Fibroblast of skin of back (primary cell): ENCODE results near the gene PDIA2.

Experiments
- DNase-seq: peaks from one replicate; pipeline ENCODE4 v3.0.0-alpha.2; 2013

Gene PDIA2

DNA sequence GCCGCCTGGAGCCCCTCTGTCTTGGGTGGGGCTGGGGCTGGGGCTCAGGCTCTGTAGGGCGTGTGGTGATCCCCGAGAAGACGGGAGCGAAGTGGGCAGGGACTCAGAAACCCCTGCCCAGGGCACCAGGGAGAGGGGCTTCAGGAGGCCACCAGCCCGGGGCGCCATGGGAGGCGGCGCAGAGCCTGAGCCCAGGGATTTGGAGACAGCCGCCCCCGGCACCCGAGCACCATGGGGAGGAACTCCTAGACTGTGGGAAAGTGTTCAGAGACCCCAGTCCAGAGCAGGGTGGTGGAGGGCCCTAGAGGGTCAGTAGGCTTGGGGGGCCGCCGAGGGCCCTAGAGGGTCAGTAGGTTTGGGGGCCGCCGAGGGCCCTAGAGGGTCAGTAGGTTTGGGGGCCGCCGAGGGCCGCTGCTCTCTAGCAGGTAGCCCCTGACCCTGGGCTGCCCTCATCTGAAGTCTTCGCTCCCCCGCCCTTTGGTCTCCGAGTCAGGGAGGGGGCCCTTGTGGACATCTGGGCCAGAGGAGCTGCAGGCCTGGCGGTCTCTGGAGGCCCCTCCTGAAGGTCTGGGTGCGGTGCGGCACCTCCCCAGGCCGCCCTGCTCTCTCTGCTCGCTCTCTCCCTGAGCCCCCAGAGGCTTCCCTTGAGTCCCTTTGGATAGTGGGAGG, 1.8 kb upstream of the PDIA2 start:
- DNase-seq = no peak

DNA sequence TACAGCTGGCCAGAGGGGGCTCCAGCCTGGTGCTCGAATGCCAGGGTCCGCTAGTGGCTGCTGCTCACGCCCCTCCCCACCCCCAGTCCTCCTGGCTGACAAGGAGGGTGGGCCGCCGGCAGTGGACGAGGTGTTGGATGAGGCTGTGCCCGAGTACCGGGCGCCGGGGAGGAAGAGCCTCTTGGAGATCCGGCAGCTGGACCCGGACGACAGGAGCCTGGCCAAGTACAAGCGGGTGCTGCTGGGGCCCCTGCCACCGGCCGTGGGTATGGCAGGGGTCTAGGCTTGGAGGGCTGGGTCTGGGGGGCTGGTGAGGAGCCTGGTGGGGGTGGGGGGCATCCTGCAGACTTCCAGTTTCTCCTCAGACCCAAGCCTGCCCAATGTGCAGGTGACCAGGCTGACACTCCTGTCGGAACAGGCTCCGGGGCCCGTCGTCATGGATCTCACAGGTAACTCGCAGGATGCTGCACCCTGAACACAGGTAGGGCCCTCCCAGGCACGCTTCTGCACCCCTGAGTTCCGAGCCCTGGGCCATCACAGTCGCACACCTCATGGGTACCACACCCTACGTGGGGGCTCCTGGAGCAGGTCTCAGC, 1.2 kb upstream of the PDIA2 start:
- no peak for DNase-seq

DNA sequence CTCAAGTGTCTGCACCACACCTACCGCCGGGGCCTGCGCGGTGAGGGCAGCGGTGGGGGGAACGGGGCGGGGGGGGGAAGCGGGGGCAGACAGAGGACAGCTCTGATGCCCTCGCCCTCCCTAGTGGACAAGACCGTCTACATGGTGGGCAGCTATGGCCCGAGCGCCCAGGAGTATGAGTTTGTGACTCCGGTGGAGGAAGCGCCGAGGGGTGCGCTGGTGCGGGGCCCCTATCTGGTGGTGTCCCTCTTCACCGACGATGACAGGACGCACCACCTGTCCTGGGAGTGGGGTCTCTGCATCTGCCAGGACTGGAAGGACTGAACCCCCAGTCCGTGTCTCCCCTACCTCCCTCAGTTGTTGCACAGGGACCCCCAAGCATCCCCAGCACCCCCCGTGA, 473 bp upstream of the PDIA2 start:
- no peak for DNase-seq

DNA sequence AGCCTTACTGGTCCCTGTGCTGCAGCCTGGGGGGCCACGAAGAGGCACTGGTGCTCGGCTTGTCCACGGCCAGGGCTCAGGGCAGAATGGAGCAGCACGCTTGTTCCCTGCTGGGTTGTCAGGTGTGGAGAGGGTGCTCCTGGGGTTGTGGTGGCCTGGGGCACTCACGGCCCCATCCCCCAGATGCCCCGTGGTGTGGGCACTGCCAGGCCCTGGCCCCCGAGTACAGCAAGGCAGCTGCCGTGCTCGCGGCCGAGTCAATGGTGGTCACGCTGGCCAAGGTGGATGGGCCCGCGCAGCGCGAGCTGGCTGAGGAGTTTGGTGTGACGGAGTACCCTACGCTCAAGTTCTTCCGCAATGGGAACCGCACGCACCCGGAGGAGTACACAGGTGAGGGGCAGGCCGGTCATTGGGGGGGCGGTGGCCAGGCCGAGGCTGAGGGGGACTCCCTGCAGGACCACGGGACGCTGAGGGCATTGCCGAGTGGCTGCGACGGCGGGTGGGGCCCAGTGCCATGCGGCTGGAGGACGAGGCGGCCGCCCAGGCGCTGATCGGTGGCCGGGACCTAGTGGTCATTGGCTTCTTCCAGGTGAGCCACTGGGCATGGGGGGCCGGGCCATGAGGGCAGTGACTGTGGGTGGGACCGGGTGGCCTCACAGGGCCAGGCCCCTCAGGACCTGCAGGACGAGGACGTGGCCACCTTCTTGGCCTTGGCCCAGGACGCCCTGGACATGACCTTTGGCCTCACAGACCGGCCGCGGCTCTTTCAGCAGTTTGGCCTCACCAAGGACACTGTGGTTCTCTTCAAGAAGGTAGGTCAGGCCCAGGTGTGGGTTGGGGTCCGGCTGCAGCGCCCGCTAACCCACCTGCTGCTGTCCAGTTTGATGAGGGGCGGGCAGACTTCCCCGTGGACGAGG, 1.5 kb downstream of the PDIA2 start:
- DNase-seq = no peak

DNA sequence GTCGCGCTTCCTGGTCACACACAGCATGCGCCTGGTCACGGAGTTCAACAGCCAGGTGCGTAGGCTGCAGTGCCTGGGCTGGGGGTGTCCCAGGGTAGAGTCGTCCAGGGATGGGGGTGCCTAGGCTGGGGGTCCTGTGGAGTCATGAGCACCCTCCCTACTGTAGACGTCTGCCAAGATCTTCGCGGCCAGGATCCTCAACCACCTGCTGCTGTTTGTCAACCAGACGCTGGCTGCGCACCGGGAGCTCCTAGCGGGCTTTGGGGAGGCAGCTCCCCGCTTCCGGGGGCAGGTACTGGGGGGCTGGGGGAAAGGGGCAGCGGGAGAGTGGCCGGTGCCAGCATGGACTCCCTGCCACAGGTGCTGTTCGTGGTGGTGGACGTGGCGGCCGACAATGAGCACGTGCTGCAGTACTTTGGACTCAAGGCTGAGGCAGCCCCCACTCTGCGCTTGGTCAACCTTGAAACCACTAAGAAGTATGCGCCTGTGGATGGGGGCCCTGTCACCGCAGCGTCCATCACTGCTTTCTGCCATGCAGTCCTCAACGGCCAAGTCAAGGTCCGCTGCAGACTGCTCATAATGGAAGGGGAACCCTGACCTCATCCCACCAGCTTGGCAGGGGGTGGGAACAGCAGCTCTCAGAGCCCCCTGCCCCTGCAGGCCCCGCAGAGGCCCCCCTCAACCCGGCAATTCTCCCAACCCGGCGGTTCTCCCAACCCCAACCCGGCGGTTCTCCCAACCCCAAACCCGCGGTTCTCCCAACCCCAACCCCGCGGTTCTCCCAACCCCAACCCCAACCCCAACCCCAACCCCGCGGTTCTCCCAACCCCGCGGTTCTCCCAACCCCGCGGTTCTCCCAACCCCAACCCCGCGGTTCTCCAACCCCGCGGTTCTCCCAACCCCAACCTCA, 2.4 kb downstream of the PDIA2 start:
- DNase-seq = no peak

- DNase-seq = no peak
Measured at GRCh38 chr16:286491-287297, 3.7 kb downstream of the PDIA2 start.

- no peak for DNase-seq
Measured at GRCh38 chr16:287298-287811, 4.4 kb downstream of the PDIA2 start.

GRCh38 chr16:287981-288920, 5.3 kb downstream of the PDIA2 start:
- DNase-seq = no peak

DNA sequence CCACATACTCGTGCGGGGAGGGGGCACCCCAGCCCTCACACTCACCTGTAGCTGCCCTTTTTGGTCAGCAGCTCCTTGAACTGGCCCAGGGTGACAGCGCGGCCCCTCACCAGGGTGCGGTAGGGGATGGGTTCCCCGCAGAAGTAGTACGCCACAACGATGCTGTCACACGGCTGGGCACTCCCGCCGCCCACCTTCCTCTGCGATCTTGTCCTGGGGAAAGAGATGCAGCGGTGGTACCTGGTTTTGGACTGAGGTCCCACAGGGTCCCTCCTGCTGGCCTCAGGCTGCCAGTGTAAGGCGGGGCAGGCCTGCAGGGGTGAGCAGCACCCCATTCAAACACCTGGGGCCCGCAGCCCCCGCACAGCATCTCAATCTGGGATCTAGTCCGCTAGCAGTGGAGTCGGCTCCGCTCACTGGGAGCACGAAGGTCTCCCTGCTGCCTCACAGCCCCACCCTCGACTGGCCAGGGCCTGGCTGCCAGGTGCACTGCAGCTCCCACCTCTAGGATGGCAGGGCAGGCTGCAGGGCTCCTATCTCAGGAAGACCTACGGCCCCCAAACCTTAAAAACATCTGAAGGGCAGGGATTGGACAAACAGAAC, 6.5 kb downstream of the PDIA2 start:
- DNase-seq = no peak

DNA sequence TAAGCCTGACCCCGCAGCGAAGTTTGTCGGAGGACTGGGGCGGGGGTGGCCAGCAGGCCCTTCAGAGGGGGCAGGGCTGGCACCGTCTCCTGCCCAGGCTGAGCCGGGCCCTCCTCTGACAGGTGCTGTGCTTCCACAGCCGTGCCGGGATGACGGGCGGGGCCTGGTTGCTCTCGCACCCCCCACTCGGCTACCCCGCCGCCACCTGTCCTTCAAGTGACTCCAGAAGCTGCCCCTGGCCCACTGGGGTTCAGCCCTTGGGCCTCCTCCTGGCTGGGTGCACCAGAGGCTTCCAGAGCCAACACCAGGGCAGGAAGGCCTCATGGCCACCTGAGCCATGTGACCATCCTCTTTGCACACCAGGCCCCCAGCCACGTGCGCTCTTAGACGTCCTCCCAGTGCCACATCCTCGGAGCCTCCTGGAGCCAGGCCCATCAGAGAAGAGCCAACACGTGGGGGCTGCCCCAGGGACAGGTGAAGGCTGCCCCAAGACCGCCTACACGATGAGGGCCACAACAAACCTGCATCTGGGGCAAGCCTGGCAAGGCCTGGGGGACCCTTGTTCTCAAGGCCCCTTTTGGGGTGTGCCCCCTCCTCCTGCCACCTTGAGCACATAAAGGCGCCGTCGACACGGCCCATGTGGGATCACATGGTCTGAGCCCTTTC, 7.2 kb downstream of the PDIA2 start:
- no peak for DNase-seq

DNA sequence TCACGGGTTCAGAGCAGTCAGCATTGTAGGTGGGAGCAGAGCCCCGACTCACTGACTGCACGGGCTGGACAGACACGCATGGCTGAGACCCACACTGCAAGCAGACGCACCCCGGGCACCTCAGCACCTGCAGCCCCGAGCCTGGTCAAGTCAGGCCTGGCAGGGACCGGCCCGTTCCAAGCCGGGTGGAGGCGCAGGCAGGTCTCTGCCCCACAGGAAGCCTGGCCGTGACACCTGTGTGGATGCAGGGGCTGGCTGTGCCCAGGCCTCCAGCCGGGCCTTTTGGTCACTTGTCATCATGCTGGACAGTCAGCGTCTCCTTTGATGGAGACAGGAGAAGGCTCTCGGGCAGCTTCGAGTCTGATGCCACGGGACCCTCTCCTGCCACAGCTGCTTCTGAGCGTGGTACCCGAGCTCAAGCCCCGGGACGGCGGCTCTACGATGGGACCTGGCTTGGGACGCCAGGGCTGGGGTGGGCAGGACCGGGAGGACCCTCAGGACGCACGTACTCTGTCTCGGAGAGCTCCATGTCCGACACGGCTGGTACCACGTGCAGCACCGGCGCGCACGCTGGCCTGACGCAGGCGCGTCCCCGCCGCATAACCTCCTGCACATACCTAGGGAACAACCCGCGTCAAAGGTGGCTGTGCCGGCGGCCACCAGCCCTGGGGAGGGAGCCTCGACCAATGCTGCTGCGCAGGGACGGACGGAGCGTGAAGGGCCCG, 7.9 kb downstream of the PDIA2 start:
- no peak for DNase-seq

DNA sequence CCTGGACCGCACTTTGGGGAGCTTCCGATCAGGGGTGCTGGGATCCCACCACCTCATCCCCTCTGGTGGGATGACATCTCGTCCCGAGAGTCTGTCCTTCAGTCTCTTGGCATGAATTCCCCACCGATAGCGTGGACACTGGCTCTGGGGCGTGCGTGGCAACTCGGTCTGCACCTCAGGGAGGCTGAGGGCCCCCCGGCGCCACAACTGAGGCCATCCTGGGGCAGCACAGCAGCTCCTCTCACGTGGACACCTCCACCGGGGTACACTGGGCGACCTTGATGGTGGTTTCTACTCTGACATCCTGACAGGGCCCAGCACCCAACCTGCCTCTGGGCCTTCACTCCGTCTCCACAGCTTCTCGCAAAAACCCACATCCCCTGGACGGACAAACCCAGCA, 8.6 kb downstream of the PDIA2 start:
- no peak for DNase-seq

GRCh38 chr16:293043-293775, 10.2 kb downstream of the PDIA2 start:
- DNase-seq = no peak

- no peak for DNase-seq
Measured at GRCh38 chr16:296276-296675, 13.3 kb downstream of the PDIA2 start.

DNA sequence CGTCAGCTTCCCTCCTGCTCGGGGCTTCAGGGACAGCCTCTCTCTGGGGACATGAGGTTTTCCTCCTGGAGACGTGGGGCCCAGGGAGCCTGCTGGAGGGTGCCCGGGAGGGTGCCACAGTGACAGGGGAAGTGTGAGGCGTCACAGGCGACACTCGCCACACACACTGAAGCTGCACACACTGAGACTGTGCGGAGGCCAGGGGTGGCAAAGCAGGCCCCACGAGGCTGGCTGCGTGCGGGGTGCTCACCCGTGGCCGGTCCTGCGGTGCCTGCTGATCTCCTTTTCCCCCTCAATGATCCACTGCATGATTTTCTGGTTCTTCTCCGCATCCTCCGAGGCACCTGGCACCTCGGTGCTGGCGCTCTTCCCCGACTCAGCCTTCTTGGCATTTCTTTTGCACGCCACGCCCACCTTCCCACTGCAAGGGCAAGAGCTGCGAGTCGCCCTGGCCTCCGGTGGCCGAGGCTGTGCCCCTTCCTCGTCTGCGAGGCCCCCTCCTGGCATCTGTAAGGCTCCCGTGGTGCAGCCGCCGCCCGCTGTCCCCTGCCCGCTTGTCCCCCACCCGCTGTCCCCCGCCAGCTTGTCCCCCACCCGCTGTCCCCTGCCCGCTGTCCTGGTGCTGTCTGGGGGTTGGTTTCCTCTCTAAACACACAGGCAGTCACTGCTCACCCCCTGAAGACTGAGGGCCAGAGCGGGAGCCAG, 14.0 kb downstream of the PDIA2 start:
- no peak for DNase-seq

- DNase-seq = no peak
Measured at GRCh38 chr16:297832-298231, 14.9 kb downstream of the PDIA2 start.

GRCh38 chr16:301235-301634, 18.3 kb downstream of the PDIA2 start:
- DNase-seq = no peak
